ENCODE data around the gene DOCK4. TPM values are rescaled to one million over a fixed set of nuclear protein-coding genes. Genes with fewer than 3 reads are reported as not detected.

DOCK4 gene
- total RNA-seq, 1 experiment from 2014 or later, result 20.4 TPM

DNA sequence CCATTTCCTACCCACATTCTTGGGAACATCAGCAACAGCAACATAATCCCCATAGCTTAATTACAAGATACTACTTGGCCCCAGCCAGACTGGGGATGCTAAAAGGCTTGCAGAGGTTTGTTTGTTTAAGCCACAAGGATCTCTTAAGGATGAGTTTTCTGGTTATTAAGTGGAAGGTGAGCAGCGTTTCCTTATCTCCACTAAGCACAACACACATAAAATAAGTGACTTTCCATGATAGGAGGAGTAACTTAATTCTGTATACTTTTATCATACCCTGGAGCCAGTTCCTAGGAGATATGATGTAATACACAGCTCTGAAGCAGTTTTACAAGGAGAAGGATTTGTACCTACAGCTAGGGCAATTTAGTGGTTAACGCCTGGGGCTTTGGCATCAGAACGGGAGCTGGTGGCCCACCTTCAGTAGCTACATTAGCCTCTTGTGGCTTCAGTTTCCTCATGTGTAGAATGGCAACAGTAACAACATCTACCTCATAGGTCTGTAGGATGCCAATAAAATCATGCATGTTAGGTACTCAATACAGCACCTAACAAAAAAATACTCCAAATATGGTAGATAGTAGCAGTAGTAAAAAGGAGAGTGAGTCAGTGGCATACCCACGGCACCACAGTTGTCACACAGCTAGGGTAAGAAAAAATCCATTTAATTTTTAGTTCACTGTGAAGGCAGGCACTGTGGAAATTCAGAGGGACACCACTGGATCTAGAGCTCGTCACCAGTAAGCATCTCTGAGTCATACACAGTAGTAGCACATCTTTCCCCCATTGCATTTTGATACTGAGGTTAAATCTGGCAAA is 55.2 kb downstream of the DOCK4 start (continued):
- TF ChIP-seq, protein P1, sequence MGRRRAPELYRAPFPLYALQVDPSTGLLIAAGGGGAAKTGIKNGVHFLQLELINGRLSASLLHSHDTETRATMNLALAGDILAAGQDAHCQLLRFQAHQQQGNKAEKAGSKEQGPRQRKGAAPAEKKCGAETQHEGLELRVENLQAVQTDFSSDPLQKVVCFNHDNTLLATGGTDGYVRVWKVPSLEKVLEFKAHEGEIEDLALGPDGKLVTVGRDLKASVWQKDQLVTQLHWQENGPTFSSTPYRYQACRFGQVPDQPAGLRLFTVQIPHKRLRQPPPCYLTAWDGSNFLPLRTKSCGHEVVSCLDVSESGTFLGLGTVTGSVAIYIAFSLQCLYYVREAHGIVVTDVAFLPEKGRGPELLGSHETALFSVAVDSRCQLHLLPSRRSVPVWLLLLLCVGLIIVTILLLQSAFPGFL (CRISPR knock-in tag; IDR thresholded peaks at IDR 0.05; ENCODE audit: borderline replicate concordance), result no peak
- no peak for TF ChIP-seq RELA (CRISPR knock-in tag; IDR thresholded peaks at IDR 0.05; ENCODE audit: borderline replicate concordance)

DNA sequence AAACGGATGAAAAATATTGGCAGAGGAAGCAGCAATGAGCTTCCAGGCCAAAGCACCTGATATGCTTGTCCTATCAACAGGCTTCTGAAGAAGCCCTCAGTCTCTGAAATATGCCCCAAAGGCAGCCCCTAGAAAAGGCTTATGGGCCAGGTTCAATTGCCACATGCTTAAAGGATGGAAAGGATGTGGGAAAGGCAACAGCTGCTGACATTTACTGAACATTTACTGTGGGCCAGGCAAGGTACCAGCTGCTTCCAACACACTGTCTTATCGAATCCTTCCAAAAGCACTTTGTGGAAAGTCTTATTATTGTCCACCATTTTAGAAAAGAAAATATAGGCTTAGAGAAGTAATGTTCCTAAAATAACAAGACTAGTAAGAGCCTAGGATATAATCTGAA is 56.5 kb downstream of the DOCK4 start:
- Mint-ChIP-seq H3K36me3 (no peaks in the 10 kb centered on the region), H3K4me1 (peaks cover 18% of the 10 kb centered on the region), H3K27ac (no peak overlapping the region), H3K4me3 (no peak overlapping the region), H3K9me3 (no peaks in the 10 kb centered on the region), H3K27me3 (ENCODE audit: low read depth) (no peaks in the 10 kb centered on the region)
- POLR2A ChIA-PET, result interaction anchor here (1.3 kb wide), 1 partner anchor 12 kb away, joined by 4 read pairs; no protein-coding TSS in a partner anchor
- CTCF ChIA-PET, result interaction anchor here (1.5 kb wide), 1 partner anchor 420 kb away, joined by 3 read pairs; no protein-coding TSS in a partner anchor
- no peak for DNase-seq (ENCODE audit: low spot score)
- ATAC-seq, result no peak
- no peak for TF ChIP-seq TCF7 (CRISPR knock-in tag; IDR thresholded peaks at IDR 0.05; ENCODE audit: low read depth)
- TF ChIP-seq, protein P2, sequence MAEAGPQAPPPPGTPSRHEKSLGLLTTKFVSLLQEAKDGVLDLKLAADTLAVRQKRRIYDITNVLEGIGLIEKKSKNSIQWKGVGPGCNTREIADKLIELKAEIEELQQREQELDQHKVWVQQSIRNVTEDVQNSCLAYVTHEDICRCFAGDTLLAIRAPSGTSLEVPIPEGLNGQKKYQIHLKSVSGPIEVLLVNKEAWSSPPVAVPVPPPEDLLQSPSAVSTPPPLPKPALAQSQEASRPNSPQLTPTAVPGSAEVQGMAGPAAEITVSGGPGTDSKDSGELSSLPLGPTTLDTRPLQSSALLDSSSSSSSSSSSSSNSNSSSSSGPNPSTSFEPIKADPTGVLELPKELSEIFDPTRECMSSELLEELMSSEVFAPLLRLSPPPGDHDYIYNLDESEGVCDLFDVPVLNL (CRISPR knock-in tag; IDR thresholded peaks at IDR 0.05; ENCODE audit: borderline replicate concordance, low read depth), result no peak
- TF ChIP-seq, protein P3, sequence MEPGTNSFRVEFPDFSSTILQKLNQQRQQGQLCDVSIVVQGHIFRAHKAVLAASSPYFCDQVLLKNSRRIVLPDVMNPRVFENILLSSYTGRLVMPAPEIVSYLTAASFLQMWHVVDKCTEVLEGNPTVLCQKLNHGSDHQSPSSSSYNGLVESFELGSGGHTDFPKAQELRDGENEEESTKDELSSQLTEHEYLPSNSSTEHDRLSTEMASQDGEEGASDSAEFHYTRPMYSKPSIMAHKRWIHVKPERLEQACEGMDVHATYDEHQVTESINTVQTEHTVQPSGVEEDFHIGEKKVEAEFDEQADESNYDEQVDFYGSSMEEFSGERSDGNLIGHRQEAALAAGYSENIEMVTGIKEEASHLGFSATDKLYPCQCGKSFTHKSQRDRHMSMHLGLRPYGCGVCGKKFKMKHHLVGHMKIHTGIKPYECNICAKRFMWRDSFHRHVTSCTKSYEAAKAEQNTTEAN (CRISPR knock-in tag; IDR thresholded peaks at IDR 0.05), result no peak
- TF ChIP-seq, protein P4, sequence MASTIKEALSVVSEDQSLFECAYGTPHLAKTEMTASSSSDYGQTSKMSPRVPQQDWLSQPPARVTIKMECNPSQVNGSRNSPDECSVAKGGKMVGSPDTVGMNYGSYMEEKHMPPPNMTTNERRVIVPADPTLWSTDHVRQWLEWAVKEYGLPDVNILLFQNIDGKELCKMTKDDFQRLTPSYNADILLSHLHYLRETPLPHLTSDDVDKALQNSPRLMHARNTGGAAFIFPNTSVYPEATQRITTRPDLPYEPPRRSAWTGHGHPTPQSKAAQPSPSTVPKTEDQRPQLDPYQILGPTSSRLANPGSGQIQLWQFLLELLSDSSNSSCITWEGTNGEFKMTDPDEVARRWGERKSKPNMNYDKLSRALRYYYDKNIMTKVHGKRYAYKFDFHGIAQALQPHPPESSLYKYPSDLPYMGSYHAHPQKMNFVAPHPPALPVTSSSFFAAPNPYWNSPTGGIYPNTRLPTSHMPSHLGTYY (CRISPR knock-in tag; IDR thresholded peaks at IDR 0.05), result no peak
- no peak for TF ChIP-seq TEAD4 (CRISPR knock-in tag; IDR thresholded peaks at IDR 0.05)
- TF ChIP-seq, protein P5, sequence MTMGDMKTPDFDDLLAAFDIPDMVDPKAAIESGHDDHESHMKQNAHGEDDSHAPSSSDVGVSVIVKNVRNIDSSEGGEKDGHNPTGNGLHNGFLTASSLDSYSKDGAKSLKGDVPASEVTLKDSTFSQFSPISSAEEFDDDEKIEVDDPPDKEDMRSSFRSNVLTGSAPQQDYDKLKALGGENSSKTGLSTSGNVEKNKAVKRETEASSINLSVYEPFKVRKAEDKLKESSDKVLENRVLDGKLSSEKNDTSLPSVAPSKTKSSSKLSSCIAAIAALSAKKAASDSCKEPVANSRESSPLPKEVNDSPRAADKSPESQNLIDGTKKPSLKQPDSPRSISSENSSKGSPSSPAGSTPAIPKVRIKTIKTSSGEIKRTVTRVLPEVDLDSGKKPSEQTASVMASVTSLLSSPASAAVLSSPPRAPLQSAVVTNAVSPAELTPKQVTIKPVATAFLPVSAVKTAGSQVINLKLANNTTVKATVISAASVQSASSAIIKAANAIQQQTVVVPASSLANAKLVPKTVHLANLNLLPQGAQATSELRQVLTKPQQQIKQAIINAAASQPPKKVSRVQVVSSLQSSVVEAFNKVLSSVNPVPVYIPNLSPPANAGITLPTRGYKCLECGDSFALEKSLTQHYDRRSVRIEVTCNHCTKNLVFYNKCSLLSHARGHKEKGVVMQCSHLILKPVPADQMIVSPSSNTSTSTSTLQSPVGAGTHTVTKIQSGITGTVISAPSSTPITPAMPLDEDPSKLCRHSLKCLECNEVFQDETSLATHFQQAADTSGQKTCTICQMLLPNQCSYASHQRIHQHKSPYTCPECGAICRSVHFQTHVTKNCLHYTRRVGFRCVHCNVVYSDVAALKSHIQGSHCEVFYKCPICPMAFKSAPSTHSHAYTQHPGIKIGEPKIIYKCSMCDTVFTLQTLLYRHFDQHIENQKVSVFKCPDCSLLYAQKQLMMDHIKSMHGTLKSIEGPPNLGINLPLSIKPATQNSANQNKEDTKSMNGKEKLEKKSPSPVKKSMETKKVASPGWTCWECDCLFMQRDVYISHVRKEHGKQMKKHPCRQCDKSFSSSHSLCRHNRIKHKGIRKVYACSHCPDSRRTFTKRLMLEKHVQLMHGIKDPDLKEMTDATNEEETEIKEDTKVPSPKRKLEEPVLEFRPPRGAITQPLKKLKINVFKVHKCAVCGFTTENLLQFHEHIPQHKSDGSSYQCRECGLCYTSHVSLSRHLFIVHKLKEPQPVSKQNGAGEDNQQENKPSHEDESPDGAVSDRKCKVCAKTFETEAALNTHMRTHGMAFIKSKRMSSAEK (CRISPR knock-in tag; IDR thresholded peaks at IDR 0.05; ENCODE audit: borderline replicate concordance), result no peak
- TF ChIP-seq CREM (CRISPR knock-in tag; IDR thresholded peaks at IDR 0.05), result no peak
- TF ChIP-seq, protein P1 (CRISPR knock-in tag; IDR thresholded peaks at IDR 0.05; ENCODE audit: borderline replicate concordance), result no peak
- TF ChIP-seq CBFB (CRISPR knock-in tag; IDR thresholded peaks at IDR 0.05; ENCODE audit: low read depth), result no peak
- TF ChIP-seq, protein P6, sequence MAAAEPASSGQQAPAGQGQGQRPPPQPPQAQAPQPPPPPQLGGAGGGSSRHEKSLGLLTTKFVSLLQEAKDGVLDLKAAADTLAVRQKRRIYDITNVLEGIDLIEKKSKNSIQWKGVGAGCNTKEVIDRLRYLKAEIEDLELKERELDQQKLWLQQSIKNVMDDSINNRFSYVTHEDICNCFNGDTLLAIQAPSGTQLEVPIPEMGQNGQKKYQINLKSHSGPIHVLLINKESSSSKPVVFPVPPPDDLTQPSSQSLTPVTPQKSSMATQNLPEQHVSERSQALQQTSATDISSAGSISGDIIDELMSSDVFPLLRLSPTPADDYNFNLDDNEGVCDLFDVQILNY (CRISPR knock-in tag; IDR thresholded peaks at IDR 0.05), result no peak
- TF ChIP-seq MYBL2 (CRISPR knock-in tag; IDR thresholded peaks at IDR 0.05), result no peak
- TF ChIP-seq, protein P7, sequence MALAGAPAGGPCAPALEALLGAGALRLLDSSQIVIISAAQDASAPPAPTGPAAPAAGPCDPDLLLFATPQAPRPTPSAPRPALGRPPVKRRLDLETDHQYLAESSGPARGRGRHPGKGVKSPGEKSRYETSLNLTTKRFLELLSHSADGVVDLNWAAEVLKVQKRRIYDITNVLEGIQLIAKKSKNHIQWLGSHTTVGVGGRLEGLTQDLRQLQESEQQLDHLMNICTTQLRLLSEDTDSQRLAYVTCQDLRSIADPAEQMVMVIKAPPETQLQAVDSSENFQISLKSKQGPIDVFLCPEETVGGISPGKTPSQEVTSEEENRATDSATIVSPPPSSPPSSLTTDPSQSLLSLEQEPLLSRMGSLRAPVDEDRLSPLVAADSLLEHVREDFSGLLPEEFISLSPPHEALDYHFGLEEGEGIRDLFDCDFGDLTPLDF (CRISPR knock-in tag; IDR thresholded peaks at IDR 0.05), result no peak
- no peak for TF ChIP-seq ZNF263 (CRISPR knock-in tag; IDR thresholded peaks at IDR 0.05; ENCODE audit: low read depth)
- TF ChIP-seq ZBTB21 (CRISPR knock-in tag; IDR thresholded peaks at IDR 0.05; ENCODE audit: borderline replicate concordance), result no peak
- TF ChIP-seq PRRX2 (CRISPR knock-in tag; IDR thresholded peaks at IDR 0.05), result no peak
- no peak for TF ChIP-seq TP53 (CRISPR knock-in tag; IDR thresholded peaks at IDR 0.05)
